Pericardium fibroblast (primary cell): ENCODE measurements around the gene FICD. TPM values are rescaled to one million over a fixed set of nuclear protein-coding genes. Genes with fewer than 3 reads are reported as not detected.

Experiments
- total RNA-seq: library from RNA; depleted of rRNA; stranded (reverse); fragments of >200 nt; gene quantifications from 2 replicates; pipeline ENCODE4 v1.2.3, GENCODE V29; 2015

Gene FICD
- total RNA-seq, result 2.0 and 5.0 TPM in 2 replicates

GRCh38 chr12:108514973-108515814 is at the start of gene FICD:
Gene FICD, plus strand, starts transcription at chr12:108515277. Its CDS starts 1,696 bp downstream, at chr12:108516973.

GRCh38 chr12:108560752-108561719 is 46.0 kb downstream of the FICD start, which contains the start of gene SART3:
Gene SART3, minus strand, starts transcription at chr12:108561173. Its CDS starts 19 bp downstream, at chr12:108561154.

GRCh38 chr12:108562348-108563135 is 47.5 kb downstream of the FICD start, which contains the start of gene ISCU:
Gene ISCU, plus strand, starts transcription at chr12:108562596. Its CDS starts 27 bp downstream, at chr12:108562623.

Other genes with a start within 250 kb of the FICD start
- gene CMKLR1, start 176.0 kb upstream of the FICD start, total RNA-seq, result 2.5 and 6.8 TPM in 2 replicates
- 21.7 and 27.2 TPM in 2 replicates for gene SART3, start 45.9 kb downstream of the FICD start, total RNA-seq
- 88.5 and 116 TPM in 2 replicates for gene ISCU, start 47.3 kb downstream of the FICD start, total RNA-seq
- gene TMEM119, start 82.8 kb downstream of the FICD start, total RNA-seq, result 182 and 212 TPM in 2 replicates
- 2.6 and 2.9 TPM in 2 replicates for gene SELPLG, start 118.6 kb downstream of the FICD start, total RNA-seq
- 66.2 and 69.4 TPM in 2 replicates for gene CORO1C, start 216.2 kb downstream of the FICD start, total RNA-seq